RPMI7951 (cell line): Measurements from ENCODE around the gene LANCL3. TPM values are rescaled to one million over a fixed set of nuclear protein-coding genes. Genes with fewer than 3 reads are reported as not detected.
A peak's percentile ranks its signal among the peaks of the same experiment; 100 is the strongest.
"Not testable (repeated sequence)": the region's sequence is repeated elsewhere in the genome, so short reads cannot be mapped to it uniquely, and the experiment has no call there.

Experiments
- DNase-seq: peaks from one replicate; pipeline ENCODE4 v3.0.0-alpha.2; 2012; ENCODE audit warnings: low read depth
- total RNA-seq: library from RNA; depleted of rRNA; stranded (reverse); fragments of >200 nt; shearing (Covaris generic); gene quantifications from 2 replicates; pipeline ENCODE4 v1.2.3, GENCODE V29; 2014

LANCL3 gene
- total RNA-seq, 1 experiment from 2014 or later: 0.72 TPM

- DNase-seq: no peak
These were observed 42.5 kb downstream of the LANCL3 start for GRCh38 chrX:37613933-37614332.

- no peak for DNase-seq
These were observed 56.1 kb downstream of the LANCL3 start for GRCh38 chrX:37627602-37628001.

GRCh38 chrX:37638047-37638446, 66.6 kb downstream of the LANCL3 start:
- no peak for DNase-seq

- no peak for DNase-seq
These were observed 68.7 kb downstream of the LANCL3 start for GRCh38 chrX:37640142-37640541.

- DNase-seq: no peak
These were observed 70.4 kb downstream of the LANCL3 start for GRCh38 chrX:37641859-37642258.

GRCh38 chrX:37644381-37645305, 73.2 kb downstream of the LANCL3 start:
- peak; percentile 3 for DNase-seq

GRCh38 chrX:37646254-37646653, 74.8 kb downstream of the LANCL3 start:
- DNase-seq: no peak

- not testable (repeated sequence) for DNase-seq
These were observed 79.4 kb downstream of the LANCL3 start for GRCh38 chrX:37650879-37651278.

- no peak for DNase-seq
These were observed 80.5 kb downstream of the LANCL3 start for GRCh38 chrX:37651921-37652452.

- no peak for DNase-seq
These were observed 81.2 kb downstream of the LANCL3 start for GRCh38 chrX:37652589-37653231.

GRCh38 chrX:37653397-37654085, 82.1 kb downstream of the LANCL3 start:
- DNase-seq: no peak

GRCh38 chrX:37658343-37659030, 87.0 kb downstream of the LANCL3 start:
- no peak for DNase-seq

- DNase-seq: no peak
These were observed 87.6 kb downstream of the LANCL3 start for GRCh38 chrX:37659047-37659446.

- DNase-seq: no peak
These were observed 90.7 kb downstream of the LANCL3 start for GRCh38 chrX:37662181-37662580.

GRCh38 chrX:37666516-37666915, 95.1 kb downstream of the LANCL3 start:
- no peak for DNase-seq

- no peak for DNase-seq
These were observed 95.7 kb downstream of the LANCL3 start for GRCh38 chrX:37667141-37667540.

- DNase-seq: no peak
These were observed 101.1 kb downstream of the LANCL3 start for GRCh38 chrX:37672563-37672962.

- DNase-seq: no peak
These were observed 105.3 kb downstream of the LANCL3 start for GRCh38 chrX:37676811-37677210.

- DNase-seq: no peak
These were observed 105.8 kb downstream of the LANCL3 start for GRCh38 chrX:37677243-37677642.

GRCh38 chrX:37677765-37678164, 106.3 kb downstream of the LANCL3 start:
- DNase-seq: no peak

GRCh38 chrX:37678574-37678973, 107.1 kb downstream of the LANCL3 start:
- no peak for DNase-seq

GRCh38 chrX:37679230-37679629, 107.8 kb downstream of the LANCL3 start:
- no peak for DNase-seq
